ENCODE results near the gene SLC8A1.

SLC8A1 gene

GRCh38 chr2:40386177-40386576 lies 65.7 kb downstream of the SLC8A1 start:
- no peak for DNase-seq (ENCODE audit: low spot score)

GRCh38 chr2:40384714-40385113 lies 67.2 kb downstream of the SLC8A1 start:
- DNase-seq (ENCODE audit: low spot score) = no peak

GRCh38 chr2:40384233-40384632 lies 67.7 kb downstream of the SLC8A1 start:
- DNase-seq (ENCODE audit: low spot score) = no peak

- no peak for DNase-seq (ENCODE audit: low spot score)
Measured at GRCh38 chr2:40380721-40381120, 71.2 kb downstream of the SLC8A1 start.

- no peak for DNase-seq (ENCODE audit: low spot score)
Measured at GRCh38 chr2:40380041-40380440, 71.8 kb downstream of the SLC8A1 start.

- no peak for DNase-seq (ENCODE audit: low spot score)
Measured at GRCh38 chr2:40374543-40375240, 77.2 kb downstream of the SLC8A1 start.

- DNase-seq (ENCODE audit: low spot score) = no peak
Measured at GRCh38 chr2:40373111-40373510, 78.8 kb downstream of the SLC8A1 start.

- no peak for DNase-seq (ENCODE audit: low spot score)
Measured at GRCh38 chr2:40372283-40372985, 79.5 kb downstream of the SLC8A1 start.

- DNase-seq (ENCODE audit: low spot score) = no peak
Measured at GRCh38 chr2:40371525-40372282, 80.2 kb downstream of the SLC8A1 start.

- DNase-seq (ENCODE audit: low spot score) = no peak
Measured at GRCh38 chr2:40370007-40370395, 81.9 kb downstream of the SLC8A1 start.

GRCh38 chr2:40369267-40370006 lies 82.5 kb downstream of the SLC8A1 start:
- DNase-seq (ENCODE audit: low spot score) = no peak

GRCh38 chr2:40367652-40368051 lies 84.2 kb downstream of the SLC8A1 start:
- DNase-seq (ENCODE audit: low spot score) = no peak

GRCh38 chr2:40367032-40367431 lies 84.9 kb downstream of the SLC8A1 start:
- no peak for DNase-seq (ENCODE audit: low spot score)

- DNase-seq (ENCODE audit: low spot score) = no peak
Measured at GRCh38 chr2:40364151-40364874, 87.6 kb downstream of the SLC8A1 start.

- no peak for DNase-seq (ENCODE audit: low spot score)
Measured at GRCh38 chr2:40363631-40364030, 88.3 kb downstream of the SLC8A1 start.

- no peak for DNase-seq (ENCODE audit: low spot score)
Measured at GRCh38 chr2:40363231-40363630, 88.7 kb downstream of the SLC8A1 start.

GRCh38 chr2:40361478-40361877 lies 90.4 kb downstream of the SLC8A1 start:
- DNase-seq (ENCODE audit: low spot score) = no peak

GRCh38 chr2:40360652-40361051 lies 91.2 kb downstream of the SLC8A1 start:
- no peak for DNase-seq (ENCODE audit: low spot score)

- DNase-seq (ENCODE audit: low spot score) = no peak
Measured at GRCh38 chr2:40359811-40360210, 92.1 kb downstream of the SLC8A1 start.

- no peak for DNase-seq (ENCODE audit: low spot score)
Measured at GRCh38 chr2:40358783-40359182, 93.1 kb downstream of the SLC8A1 start.

GRCh38 chr2:40357667-40358066 lies 94.2 kb downstream of the SLC8A1 start:
- no peak for DNase-seq (ENCODE audit: low spot score)

- no peak for DNase-seq (ENCODE audit: low spot score)
Measured at GRCh38 chr2:40355451-40355850, 96.4 kb downstream of the SLC8A1 start.

Measured in CD4-positive, alpha-beta T cell treated with Interleukin-6 at 100 ng/mL for 8 hours (primary cell).